GM04503 (cell line): ENCODE results near the gene DIP2C.

Experiments used
- DNase-seq: peaks from one replicate; pipeline ENCODE4 v3.0.0-alpha.2; 2012; ENCODE audit warnings: low read depth

Gene DIP2C

GRCh38 chr10:297567-297966, 391.9 kb downstream of the DIP2C start:
- DNase-seq: no peak

- no peak for DNase-seq
These were observed 395.8 kb downstream of the DIP2C start for GRCh38 chr10:293636-294035.

GRCh38 chr10:290026-290725, 399.3 kb downstream of the DIP2C start:
- DNase-seq: peak; percentile 77

- no peak for DNase-seq
These were observed 399.9 kb downstream of the DIP2C start for GRCh38 chr10:289581-289980.

GRCh38 chr10:288316-289200, 400.9 kb downstream of the DIP2C start:
- no peak for DNase-seq

GRCh38 chr10:287814-288213, 401.7 kb downstream of the DIP2C start:
- DNase-seq: no peak

GRCh38 chr10:287026-287709, 402.3 kb downstream of the DIP2C start:
- no peak for DNase-seq

- DNase-seq: no peak
These were observed 404.3 kb downstream of the DIP2C start for GRCh38 chr10:285216-285615.

GRCh38 chr10:283916-284356, 405.5 kb downstream of the DIP2C start:
- no peak for DNase-seq

- DNase-seq: no peak
These were observed 406.4 kb downstream of the DIP2C start for GRCh38 chr10:283140-283479.

- no peak for DNase-seq
These were observed 407.0 kb downstream of the DIP2C start for GRCh38 chr10:282294-283139.

GRCh38 chr10:279655-280054, 409.8 kb downstream of the DIP2C start:
- no peak for DNase-seq

- DNase-seq: no peak
These were observed 410.2 kb downstream of the DIP2C start for GRCh38 chr10:279232-279631.

GRCh38 chr10:278707-279106, 410.8 kb downstream of the DIP2C start:
- no peak for DNase-seq

GRCh38 chr10:277963-278362, 411.5 kb downstream of the DIP2C start:
- no peak for DNase-seq

GRCh38 chr10:275680-276079, 413.8 kb downstream of the DIP2C start:
- no peak for DNase-seq

GRCh38 chr10:274866-275265, 414.6 kb downstream of the DIP2C start:
- no peak for DNase-seq

- DNase-seq: no peak
These were observed 416.4 kb downstream of the DIP2C start for GRCh38 chr10:273088-273487.

GRCh38 chr10:271722-272121, 417.7 kb downstream of the DIP2C start:
- no peak for DNase-seq

- DNase-seq: no peak
These were observed 418.3 kb downstream of the DIP2C start for GRCh38 chr10:271201-271600.

- no peak for DNase-seq
These were observed 419.9 kb downstream of the DIP2C start for GRCh38 chr10:269440-270074.
